Measurements from ENCODE around the gene SRCIN1. TPM values are rescaled to one million over a fixed set of nuclear protein-coding genes. Genes with fewer than 3 reads are reported as not detected.
"Not testable (repeated sequence)": the region's sequence is repeated elsewhere in the genome, so short reads cannot be mapped to it uniquely, and the experiment has no call there.

Gene SRCIN1
- total RNA-seq, 2 experiments from 2014 or later: 0.37 to 0.42 TPM

GRCh38 chr17:38528141-38528540 lies 77.6 kb downstream of the SRCIN1 start:
- DNase-seq, H3K9me3 Mint-ChIP-seq, H3K4me3 Mint-ChIP-seq, H3K27ac Mint-ChIP-seq, H3K4me1 Mint-ChIP-seq, H3K36me3 Mint-ChIP-seq: not testable (repeated sequence)
- peaks cover 28% of the 10 kb centered on the region for H3K27me3 Mint-ChIP-seq

DNA sequence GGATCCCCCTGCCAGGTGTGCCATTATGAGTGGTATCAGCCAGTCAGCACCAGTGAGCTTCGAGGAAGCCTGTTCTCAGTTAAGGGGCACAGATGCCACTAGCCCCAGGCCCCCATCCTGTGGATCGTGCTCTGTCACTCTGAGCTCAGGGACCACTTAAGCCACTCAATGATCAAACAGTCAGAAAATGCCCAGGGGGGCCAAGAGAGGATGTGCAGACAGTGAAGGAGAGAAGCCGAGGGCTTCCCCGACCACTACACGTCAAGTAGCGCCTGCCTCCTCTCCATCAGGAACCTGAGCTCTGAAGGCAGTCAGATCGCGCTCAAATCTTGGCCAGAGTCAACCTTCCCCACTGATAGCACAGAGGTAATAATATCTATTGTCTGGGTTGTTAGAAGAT lies 79.2 kb downstream of the SRCIN1 start:
- H3K27ac Mint-ChIP-seq, H3K4me1 Mint-ChIP-seq, H3K36me3 Mint-ChIP-seq, H3K4me3 Mint-ChIP-seq, H3K9me3 Mint-ChIP-seq, DNase-seq: not testable (repeated sequence)
- H3K27me3 Mint-ChIP-seq: peaks cover 28% of the 10 kb centered on the region

DNA sequence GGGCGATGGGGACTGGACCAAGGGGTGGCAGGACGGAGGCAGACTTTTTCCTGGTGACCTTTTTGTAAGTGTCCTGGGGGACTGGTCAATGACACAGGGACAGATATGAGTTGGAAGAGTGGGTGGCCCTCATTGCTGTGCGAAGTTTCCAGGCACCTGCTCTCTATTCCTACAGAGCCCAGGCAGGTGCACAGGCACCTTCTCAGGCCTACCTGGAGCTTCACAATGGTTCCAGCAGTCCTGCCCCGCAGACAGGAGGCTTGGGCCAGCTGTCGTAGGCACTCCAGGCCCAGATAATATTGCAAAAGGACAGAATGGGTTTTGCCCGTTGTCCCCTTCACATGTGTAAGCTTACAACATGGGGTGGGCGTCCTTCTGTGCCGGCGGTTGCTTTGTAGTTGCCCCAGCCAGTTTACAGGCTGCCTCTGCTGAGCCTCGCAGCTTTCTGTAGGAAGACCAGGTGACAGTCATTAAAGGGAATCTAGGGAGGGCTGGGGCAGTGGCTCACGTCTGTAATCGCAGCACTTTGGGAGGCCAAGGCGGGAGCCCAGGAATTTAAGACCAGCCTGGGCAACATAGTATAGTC lies 93.2 kb downstream of the SRCIN1 start:
- Mint-ChIP-seq H3K4me3 (no peak overlapping the region), H3K9me3 (no peaks in the 10 kb centered on the region), H3K27me3 (peaks cover 46% of the 10 kb centered on the region), H3K27ac (no peak overlapping the region), H3K4me1 (peaks cover 10% of the 10 kb centered on the region), H3K36me3 (no peaks in the 10 kb centered on the region)
- DNase-seq: no peak

DNA sequence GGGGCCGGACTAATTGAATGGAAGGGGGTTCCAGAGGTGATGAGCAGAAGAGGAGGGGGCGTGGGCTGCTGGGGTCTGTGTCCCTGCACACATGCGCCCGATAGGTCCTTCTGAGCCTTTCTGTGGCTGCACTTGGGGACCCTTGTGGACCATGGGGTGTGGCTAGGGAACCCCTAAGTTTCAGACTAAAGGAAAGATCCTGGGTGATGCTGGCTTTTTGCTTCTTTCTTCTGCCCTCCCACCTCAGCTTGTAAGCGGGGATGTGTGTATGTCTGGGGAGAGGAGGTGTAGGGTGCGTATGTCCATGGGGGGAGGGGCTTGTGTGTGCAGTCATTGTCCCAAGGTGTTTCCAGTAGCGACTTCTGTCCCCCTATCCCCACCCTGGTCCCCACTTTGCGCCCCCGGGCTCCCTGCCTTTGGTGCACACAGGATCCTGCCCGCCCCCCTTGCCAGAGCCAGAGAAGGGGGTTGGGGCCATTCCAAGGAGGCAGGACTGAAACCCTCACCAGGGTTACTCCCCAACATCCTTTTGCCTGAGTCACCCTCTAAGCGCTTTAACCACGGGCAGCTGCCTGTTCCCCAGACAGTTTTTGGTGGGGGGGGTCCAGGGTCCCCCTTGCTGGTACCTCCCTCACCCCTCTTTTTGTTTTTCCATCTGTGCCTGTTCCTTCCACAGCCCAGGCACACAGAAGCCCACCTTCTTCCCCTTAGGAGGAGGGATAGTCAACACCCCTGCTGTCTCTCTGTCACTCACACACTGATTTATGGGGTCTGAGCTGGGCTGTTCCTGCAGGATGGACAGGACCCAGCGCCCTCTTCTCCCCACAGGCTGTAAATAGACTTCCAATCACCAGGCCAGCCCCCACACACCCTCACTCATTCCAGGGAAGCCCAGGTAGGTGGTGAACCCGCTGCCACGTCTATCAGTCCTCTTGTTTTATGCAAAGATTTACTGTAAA lies 94.3 kb downstream of the SRCIN1 start:
- H3K4me3 Mint-ChIP-seq: no peak overlapping the region
- no peak for DNase-seq

DNA sequence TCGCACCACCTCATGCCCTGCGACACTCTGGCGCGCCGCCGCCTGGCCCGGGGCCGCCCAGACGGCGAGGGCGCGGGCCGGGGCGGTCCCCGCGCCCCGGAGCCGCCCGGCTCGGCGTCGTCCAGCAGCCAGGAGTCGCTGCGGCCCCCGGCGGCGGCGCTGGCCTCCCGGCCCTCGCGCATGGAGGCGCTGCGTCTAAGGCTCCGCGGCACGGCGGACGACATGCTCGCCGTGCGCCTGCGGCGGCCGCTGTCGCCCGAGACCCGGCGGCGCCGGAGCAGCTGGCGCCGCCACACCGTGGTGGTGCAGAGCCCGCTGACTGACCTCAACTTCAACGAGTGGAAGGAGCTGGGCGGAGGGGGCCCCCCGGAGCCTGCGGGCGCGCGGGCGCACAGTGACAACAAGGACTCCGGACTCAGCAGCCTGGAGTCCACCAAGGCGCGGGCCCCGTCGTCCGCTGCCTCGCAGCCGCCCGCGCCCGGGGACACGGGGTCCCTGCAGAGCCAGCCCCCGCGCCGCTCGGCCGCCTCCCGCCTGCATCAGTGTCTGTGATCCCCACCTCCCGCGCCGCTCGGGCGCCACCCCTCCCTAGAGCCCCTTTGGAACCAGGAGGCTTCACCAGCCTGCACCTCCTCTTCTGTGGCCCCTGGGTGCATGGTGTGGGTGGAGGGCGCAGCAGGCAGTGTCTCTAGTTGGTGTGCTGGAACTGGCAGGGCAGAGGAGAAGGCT lies 95.2 kb downstream of the SRCIN1 start:
- no peaks in the 10 kb centered on the region for H3K9me3 Mint-ChIP-seq
- H3K4me1 Mint-ChIP-seq: peaks cover 10% of the 10 kb centered on the region
- peak; percentile 21 for DNase-seq
- H3K27ac Mint-ChIP-seq: no peak overlapping the region
- no peaks in the 10 kb centered on the region for H3K36me3 Mint-ChIP-seq
- peak overlapping the region; percentile 34 for H3K4me3 Mint-ChIP-seq
- peaks cover 45% of the 10 kb centered on the region for H3K27me3 Mint-ChIP-seq

More for the DNA sequence above, 94.3 kb downstream of the SRCIN1 start:
- Mint-ChIP-seq H3K27ac (no peak overlapping the region), H3K4me1 (peaks cover 10% of the 10 kb centered on the region), H3K27me3 (peaks cover 46% of the 10 kb centered on the region), H3K9me3 (no peaks in the 10 kb centered on the region), H3K36me3 (no peaks in the 10 kb centered on the region)

DNA sequence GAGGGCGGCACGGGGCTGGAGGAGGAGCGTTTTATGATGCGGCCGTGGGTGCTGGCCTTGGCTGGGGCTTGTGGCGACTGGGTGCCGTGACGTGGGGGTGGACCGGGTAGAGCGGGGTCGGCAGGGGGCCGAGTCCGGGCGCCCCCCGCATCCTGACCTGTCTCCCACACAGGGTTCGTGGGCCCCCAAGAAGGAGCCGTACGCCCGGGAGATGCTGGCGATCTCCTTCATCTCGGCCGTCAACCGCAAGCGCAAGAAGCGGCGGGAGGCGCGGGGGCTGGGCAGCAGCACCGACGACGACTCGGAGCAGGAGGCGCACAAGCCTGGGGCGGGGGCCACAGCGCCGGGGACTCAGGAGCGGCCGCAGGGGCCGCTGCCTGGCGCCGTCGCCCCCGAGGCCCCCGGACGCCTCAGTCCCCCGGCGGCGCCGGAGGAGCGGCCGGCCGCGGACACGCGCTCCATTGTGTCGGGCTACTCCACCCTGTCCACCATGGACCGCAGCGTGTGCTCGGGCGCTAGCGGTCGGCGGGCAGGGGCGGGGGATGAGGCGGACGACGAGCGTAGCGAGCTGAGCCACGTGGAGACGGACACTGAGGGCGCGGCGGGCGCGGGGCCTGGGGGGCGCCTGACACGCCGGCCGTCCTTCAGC lies 95.9 kb downstream of the SRCIN1 start:
- Mint-ChIP-seq H3K36me3 (no peaks in the 10 kb centered on the region), H3K4me3 (peak overlapping the region; percentile 79), H3K27ac (peak overlapping the region; percentile 73), H3K27me3 (peaks cover 42% of the 10 kb centered on the region), H3K4me1 (peaks cover 10% of the 10 kb centered on the region), H3K9me3 (no peaks in the 10 kb centered on the region)
- no peak for DNase-seq

DNA sequence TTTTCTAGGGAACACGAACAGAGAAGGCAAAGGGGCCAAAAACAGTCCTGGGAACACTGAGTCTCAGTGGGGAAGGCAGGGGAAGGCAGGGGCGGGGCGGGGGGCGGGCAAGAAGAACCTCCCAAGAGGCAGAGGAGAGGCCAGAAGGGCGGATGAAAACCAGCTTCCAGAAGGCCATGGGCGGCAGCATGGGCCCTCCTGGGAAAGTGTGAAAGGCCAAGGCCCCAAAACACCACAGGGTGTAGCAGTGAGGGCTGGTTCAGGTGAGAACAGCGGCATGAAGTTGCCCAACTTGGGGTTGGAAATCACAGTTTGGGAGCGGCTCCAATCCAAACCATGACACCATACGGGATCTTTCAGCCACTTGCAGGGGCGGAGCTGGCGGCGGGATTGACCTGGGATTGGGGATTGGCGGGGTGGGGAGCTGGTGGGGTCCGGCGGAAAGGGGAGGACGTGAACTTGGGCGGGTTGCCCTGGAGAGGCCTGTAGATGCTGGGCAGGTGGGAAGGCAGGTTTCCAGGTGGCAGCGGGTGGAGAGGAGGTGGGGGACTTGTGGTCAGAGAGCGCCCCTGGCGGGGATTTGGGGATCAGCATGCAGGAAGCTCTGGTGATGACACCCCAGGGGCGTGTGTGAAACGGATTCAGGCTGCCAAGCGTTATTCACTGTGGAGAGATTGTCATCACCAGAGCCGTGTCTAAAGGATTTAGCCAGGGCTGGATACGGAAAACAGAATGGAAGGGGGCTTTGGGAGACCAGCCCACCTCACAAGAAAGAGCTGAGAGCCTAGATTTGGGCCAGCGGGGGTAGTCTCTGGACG lies 96.6 kb downstream of the SRCIN1 start:
- H3K36me3 Mint-ChIP-seq: no peaks in the 10 kb centered on the region
- peak overlapping the region; percentile 73 for H3K27ac Mint-ChIP-seq
- peak; percentile 79 for DNase-seq
- H3K9me3 Mint-ChIP-seq: no peaks in the 10 kb centered on the region
- H3K4me3 Mint-ChIP-seq: peak overlapping the region; percentile 79
- peaks cover 10% of the 10 kb centered on the region for H3K4me1 Mint-ChIP-seq
- peaks cover 42% of the 10 kb centered on the region for H3K27me3 Mint-ChIP-seq

GRCh38 chr17:38508570-38508950 lies 97.2 kb downstream of the SRCIN1 start:
- no peak overlapping the region for H3K27ac Mint-ChIP-seq
- no peak for DNase-seq
- H3K9me3 Mint-ChIP-seq: no peaks in the 10 kb centered on the region
- no peaks in the 10 kb centered on the region for H3K36me3 Mint-ChIP-seq
- H3K4me3 Mint-ChIP-seq: no peak overlapping the region
- H3K27me3 Mint-ChIP-seq: peaks cover 42% of the 10 kb centered on the region
- H3K4me1 Mint-ChIP-seq: peaks cover 10% of the 10 kb centered on the region

DNA sequence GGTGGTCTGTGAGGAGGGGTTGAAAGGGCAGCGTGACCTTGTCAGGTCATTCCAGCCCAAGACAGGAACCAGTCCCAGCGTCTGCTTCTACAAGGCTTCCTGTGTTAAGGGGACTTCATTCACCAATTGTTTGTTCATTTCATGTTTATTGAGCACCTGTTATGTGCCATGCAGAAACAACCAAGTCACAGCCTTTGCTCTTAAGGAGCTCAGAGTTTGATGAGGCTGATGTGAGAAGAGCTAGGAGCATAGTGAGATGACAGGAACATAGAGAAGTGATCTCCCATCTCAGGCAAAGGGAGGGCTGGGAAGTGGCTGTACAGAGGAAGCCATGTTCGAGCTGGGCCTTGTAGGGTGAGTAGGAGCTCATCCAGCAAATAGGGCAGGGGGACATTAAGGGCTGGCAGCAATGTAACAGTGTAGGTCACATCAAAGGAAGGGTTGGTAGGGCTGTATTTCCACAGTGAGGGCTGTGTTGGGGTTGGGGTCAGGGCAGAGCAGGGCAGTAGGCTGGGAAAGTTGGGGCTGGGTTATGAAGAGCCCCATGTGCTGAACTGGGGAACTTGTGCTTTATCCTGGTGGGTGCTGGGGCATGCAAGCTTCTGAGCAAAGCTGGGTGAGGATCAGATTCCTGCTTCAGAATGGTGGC lies 97.7 kb downstream of the SRCIN1 start:
- H3K27ac Mint-ChIP-seq: no peak overlapping the region
- peaks cover 10% of the 10 kb centered on the region for H3K4me1 Mint-ChIP-seq
- DNase-seq: no peak
- H3K27me3 Mint-ChIP-seq: peaks cover 42% of the 10 kb centered on the region
- no peak overlapping the region for H3K4me3 Mint-ChIP-seq
- H3K36me3 Mint-ChIP-seq: no peaks in the 10 kb centered on the region
- no peaks in the 10 kb centered on the region for H3K9me3 Mint-ChIP-seq

DNA sequence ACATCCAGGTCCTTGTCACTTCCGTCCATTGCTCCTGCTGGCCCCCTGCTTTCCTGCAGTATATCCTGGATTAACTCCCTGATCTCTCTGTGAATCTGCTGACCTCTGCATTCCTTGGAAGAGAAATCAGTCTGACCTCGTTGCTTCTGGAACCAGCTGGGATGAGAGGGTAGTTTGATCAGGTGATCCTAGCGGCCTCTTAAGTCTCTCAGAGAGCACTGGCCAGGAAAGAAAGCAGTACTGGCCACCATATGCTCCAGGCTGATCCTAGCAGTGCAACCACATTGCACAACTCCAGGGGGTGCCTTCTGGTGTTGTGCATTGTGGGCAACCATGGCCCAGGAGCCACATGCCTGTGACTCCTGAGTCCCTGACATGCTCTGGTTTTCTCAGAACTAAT lies 98.3 kb downstream of the SRCIN1 start:
- Mint-ChIP-seq H3K4me3 (no peak overlapping the region), H3K9me3 (no peaks in the 10 kb centered on the region), H3K27me3 (peaks cover 38% of the 10 kb centered on the region), H3K27ac (no peak overlapping the region), H3K36me3 (no peaks in the 10 kb centered on the region), H3K4me1 (peaks cover 10% of the 10 kb centered on the region)
- DNase-seq: no peak

DNA sequence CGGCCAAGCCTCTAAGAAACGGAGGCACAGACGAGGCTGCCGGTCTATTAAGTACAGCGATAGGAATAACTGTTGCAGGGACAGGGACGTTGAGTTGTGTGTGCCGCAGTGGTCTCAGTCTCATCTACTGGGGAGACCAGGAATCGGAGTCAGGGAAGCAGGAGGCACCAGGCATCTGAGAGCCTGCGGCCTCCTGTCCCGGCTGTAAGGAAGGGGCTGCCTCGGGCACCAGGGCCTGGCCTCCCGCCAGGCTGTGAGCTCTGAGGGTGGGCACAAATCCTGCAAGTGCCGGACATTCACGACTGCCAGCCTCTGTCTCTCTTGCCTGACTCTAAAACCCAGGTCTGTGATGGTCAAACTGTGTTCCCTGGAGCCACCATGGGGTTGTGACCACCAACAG lies 101.5 kb downstream of the SRCIN1 start:
- Mint-ChIP-seq H3K27ac (no peak overlapping the region), H3K4me3 (no peak overlapping the region), H3K4me1 (peaks cover under 1% of the 10 kb centered on the region), H3K36me3 (no peaks in the 10 kb centered on the region), H3K27me3 (peaks cover 14% of the 10 kb centered on the region), H3K9me3 (no peaks in the 10 kb centered on the region)
- DNase-seq: no peak

GRCh38 chr17:38503286-38503913 lies 102.4 kb downstream of the SRCIN1 start:
- H3K4me3 Mint-ChIP-seq, H3K27ac Mint-ChIP-seq, H3K36me3 Mint-ChIP-seq, DNase-seq, H3K9me3 Mint-ChIP-seq, H3K27me3 Mint-ChIP-seq, H3K4me1 Mint-ChIP-seq: not testable (repeated sequence)

DNA sequence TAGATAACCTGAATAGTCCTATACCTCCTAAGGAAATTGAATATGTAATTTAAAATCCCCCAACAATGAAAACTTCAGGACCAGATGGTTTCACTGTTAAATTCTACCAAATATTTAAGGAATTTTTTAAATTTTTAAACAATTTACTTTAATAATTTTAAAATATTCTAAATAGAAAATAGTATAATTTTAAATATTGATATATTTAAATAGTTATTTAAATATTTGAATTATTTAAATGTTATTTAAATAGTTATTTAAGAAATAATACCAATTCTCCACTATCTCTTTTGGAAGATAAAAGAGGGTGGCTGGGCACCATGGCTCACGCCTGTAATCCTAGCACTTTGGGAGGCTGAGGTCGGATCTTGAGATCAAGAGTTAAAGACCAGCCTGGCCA lies 104.0 kb downstream of the SRCIN1 start:
- H3K4me3 Mint-ChIP-seq, H3K27me3 Mint-ChIP-seq: not testable (repeated sequence)

More for the DNA sequence above, 104.0 kb downstream of the SRCIN1 start:
- not testable (repeated sequence) for H3K36me3 Mint-ChIP-seq, H3K9me3 Mint-ChIP-seq, H3K27ac Mint-ChIP-seq, H3K4me1 Mint-ChIP-seq, DNase-seq
